ENCODE measurements around the gene PSMG3.
"Not testable (repeated sequence)": the region's sequence is repeated elsewhere in the genome, so short reads cannot be mapped to it uniquely, and the experiment has no call there.

The PSMG3 gene

GRCh38 chr7:1531263-1531978 lies 38.4 kb downstream of the PSMG3 start:
- no peak for DNase-seq

- DNase-seq = no peak
Measured at GRCh38 chr7:1530946-1531262, 38.9 kb downstream of the PSMG3 start.

- DNase-seq = no peak
Measured at GRCh38 chr7:1529383-1530116, 40.3 kb downstream of the PSMG3 start.

- no peak for DNase-seq
Measured at GRCh38 chr7:1526271-1526754, 43.5 kb downstream of the PSMG3 start.

GRCh38 chr7:1525409-1525808 lies 44.4 kb downstream of the PSMG3 start:
- no peak for DNase-seq

- no peak for DNase-seq
Measured at GRCh38 chr7:1523844-1524243, 46.0 kb downstream of the PSMG3 start.

- DNase-seq = no peak
Measured at GRCh38 chr7:1523208-1523607, 46.6 kb downstream of the PSMG3 start.

GRCh38 chr7:1521456-1521855 lies 48.4 kb downstream of the PSMG3 start:
- DNase-seq = no peak

- no peak for DNase-seq
Measured at GRCh38 chr7:1520539-1521234, 49.1 kb downstream of the PSMG3 start.

GRCh38 chr7:1519322-1519922 lies 50.4 kb downstream of the PSMG3 start:
- DNase-seq = not testable (repeated sequence)

Data from NCI-H2107 (cell line).